ENCODE data around the gene NDEL1. TPM values are rescaled to one million over a fixed set of nuclear protein-coding genes. Genes with fewer than 3 reads are reported as not detected.

Gene NDEL1
- total and polyA plus RNA-seq, 9 of the 15 experiments (the other 6 are each of a cell fraction or from before 2014, with no cell fraction given): 0.86 to 30.5 (median 22.7) TPM

GRCh38 chr17:8386841-8387240 is 48.8 kb upstream of the NDEL1 start (continued):
- TF ChIP-seq REST (IDR thresholded peaks at IDR 0.05; ENCODE audit: borderline replicate concordance) (no peak), REST (CRISPR knock-in tag; IDR thresholded peaks at IDR 0.05; ENCODE audit: low read depth) (no peak), EGR1 (conservative IDR thresholded peaks at IDR 0.05) (0 out of 2 replicates have a peak, but pooled peaks have one; percentile 30), TFE3 (CRISPR knock-in tag; IDR thresholded peaks at IDR 0.05) (no peak), ZBTB34 (CRISPR knock-in tag; IDR thresholded peaks at IDR 0.05) (no peak), CBFA2T3 (IDR thresholded peaks at IDR 0.05) (peak; percentile 82), ARID3B (CRISPR knock-in tag; IDR thresholded peaks at IDR 0.05; ENCODE audit: borderline replicate concordance) (no peak), HDAC1 (IDR thresholded peaks at IDR 0.05) (peak in 1 of 2 experiments; percentile 59; a peak in 2 of 4 replicates)

Measured in K562 (cell line).